Stimulated activated naive B cell treated with anti-CD40 and anti-IgM and Interleukin-4, amounts not matched to agents 10 μg/mL and 1 μg/mL and 100 μg/mL, for 72 hours (primary cell): Measurements from ENCODE around the gene PRR22.
A peak's percentile ranks its signal among the peaks of the same experiment; 100 is the strongest.
"Not testable (repeated sequence)": the region's sequence is repeated elsewhere in the genome, so short reads cannot be mapped to it uniquely, and the experiment has no call there.

ENCODE experiments used
- ATAC-seq, 2 donors: fragments of 150-1000 bp; cut with Tn5 transposase; replicated peaks; 2 replicates each; pipeline ENCODE4 v1.10.0; 2021; ENCODE audit warnings: moderate library complexity in 1 of 2
- DNase-seq: peaks from one replicate; pipeline ENCODE4 v3.0.0; 2021
- H3K27ac Mint-ChIP-seq: one replicate; pipeline ENCODE4 v1.8.0; 2022; ENCODE audit warnings: mild to moderate bottlenecking, mixed read lengths
- H3K27me3 Mint-ChIP-seq, 2 donors: one replicate each; pipeline ENCODE4 v1.8.0; 2022; ENCODE audit warnings: mixed read lengths in 2 of 2
- H3K36me3 Mint-ChIP-seq, 2 donors: one replicate each; pipeline ENCODE4 v1.8.0; 2022; ENCODE audit warnings: mixed read lengths in 2 of 2, mild to moderate bottlenecking in 1 of 2
- H3K4me1 Mint-ChIP-seq, 2 donors: one replicate each; pipeline ENCODE4 v1.8.0; 2022; ENCODE audit warnings: mixed read lengths in 2 of 2, mild to moderate bottlenecking in 1 of 2
- H3K4me3 Mint-ChIP-seq, 2 donors: one replicate each; pipeline ENCODE4 v1.8.0; 2022; ENCODE audit warnings: mild to moderate bottlenecking in 2 of 2, mixed read lengths in 2 of 2, moderate library complexity in 1 of 2
- H3K9me3 Mint-ChIP-seq, 2 donors: one replicate each; pipeline ENCODE4 v1.8.0; 2022; ENCODE audit warnings: mixed read lengths in 2 of 2, mild to moderate bottlenecking in 1 of 2

Gene PRR22

GRCh38 chr19:5790559-5791520 lies 6.3 kb upstream of the PRR22 start, which contains the start of gene DUS3L:
Gene DUS3L (minus strand): TSS chr19:5791163. CDS start chr19:5791141, 22 bp downstream.
- ATAC-seq (peak; percentile 96 to 97), DNase-seq (peak; percentile 95)
- peak within 1 kb of the TSS; percentile 100 for H3K27ac Mint-ChIP-seq
- peaks cover 18 to 24% of the 10 kb centered on the region in 2 donors for H3K4me1 Mint-ChIP-seq
- H3K9me3 Mint-ChIP-seq, result peaks cover 0 to 5% of the 10 kb centered on the region in 2 donors
- H3K27me3 Mint-ChIP-seq, result peaks cover 0 to 6% of the 10 kb centered on the region in 2 donors
- H3K36me3 Mint-ChIP-seq, result peaks cover 32 to 38% of the 10 kb centered on the region in 2 donors
- H3K4me3 Mint-ChIP-seq, result peak within 1 kb of the TSS; percentile 93 to 98

DNA sequence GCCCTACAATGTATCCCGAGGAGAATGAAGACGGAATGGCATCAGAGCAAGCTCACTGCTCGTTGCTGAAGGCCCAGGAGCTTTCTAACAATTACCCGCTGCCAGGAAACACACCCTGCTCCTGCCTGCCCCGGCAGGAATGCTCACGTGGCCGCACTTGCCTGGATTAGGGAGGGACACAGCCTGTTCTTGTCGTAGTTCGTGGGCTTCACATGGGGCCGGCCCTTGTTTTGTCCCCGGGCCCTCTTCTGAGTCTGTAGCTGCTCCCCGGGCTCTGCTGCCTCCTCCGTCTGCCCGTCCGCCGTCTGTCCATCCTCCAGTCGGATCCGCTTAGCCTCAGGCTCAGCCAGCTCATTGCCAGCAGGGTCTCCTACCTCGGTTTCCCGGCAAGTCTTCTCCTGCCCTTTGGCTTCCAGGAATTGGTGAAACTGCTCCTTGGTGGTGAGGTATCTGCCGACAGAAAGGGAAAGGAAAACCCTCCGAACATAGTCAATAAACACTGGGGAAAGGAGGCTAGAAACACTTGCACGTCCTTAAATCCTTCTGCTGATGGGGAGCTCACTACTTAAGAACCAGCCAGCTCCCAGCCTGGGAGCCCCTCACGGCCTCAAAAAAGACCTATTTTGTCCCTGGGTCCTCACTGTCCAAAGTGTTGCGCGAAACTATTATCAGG lies 5.5 kb upstream of the PRR22 start:
- no peak for ATAC-seq
- H3K9me3 Mint-ChIP-seq, result peaks cover 0 to 5% of the 10 kb centered on the region in 2 donors

DNA sequence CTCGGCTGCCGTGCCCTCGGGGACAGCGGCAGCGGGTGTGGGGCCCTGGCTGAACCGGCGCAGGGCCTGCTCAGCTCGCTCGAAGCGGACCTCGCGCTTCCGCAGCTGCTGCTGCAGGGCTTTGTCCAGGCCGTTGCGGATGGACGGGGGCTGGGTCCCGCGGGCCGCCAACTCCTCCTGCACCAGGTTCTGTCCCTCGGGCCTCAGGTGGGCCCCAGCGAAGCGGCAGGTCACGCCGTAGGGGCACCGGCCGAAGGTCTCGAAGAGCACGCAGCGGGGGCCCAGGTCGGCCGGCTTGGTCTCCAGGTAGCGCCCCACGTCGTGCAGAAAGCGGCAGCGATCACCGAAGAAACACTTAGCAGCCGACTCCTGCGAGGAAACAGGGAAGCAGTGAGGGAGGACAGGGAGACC lies 4.8 kb upstream of the PRR22 start:
- Mint-ChIP-seq H3K4me1 (peaks cover 18 to 24% of the 10 kb centered on the region in 2 donors), H3K27ac (no peak overlapping the region), H3K36me3 (peaks cover 32 to 45% of the 10 kb centered on the region in 2 donors), H3K9me3 (peaks cover 0 to 5% of the 10 kb centered on the region in 2 donors), H3K27me3 (peaks cover 0 to 6% of the 10 kb centered on the region in 2 donors), H3K4me3 (peak overlapping the region; percentile 57 to 93)
- ATAC-seq, result no peak
- no peak for DNase-seq

More for the DNA sequence above, 5.5 kb upstream of the PRR22 start:
- Mint-ChIP-seq H3K4me1 (peaks cover 18 to 24% of the 10 kb centered on the region in 2 donors), H3K36me3 (peaks cover 32 to 41% of the 10 kb centered on the region in 2 donors), H3K27me3 (peaks cover 0 to 6% of the 10 kb centered on the region in 2 donors), H3K4me3 (peak overlapping the region; percentile 93 to 98), H3K27ac (peak overlapping the region; percentile 100)
- DNase-seq, result no peak

GRCh38 chr19:5788422-5788821 lies 3.9 kb upstream of the PRR22 start:
- ATAC-seq, result no peak
- H3K36me3 Mint-ChIP-seq, result peaks cover 36 to 54% of the 10 kb centered on the region in 2 donors
- peaks cover 16 to 24% of the 10 kb centered on the region in 2 donors for H3K4me1 Mint-ChIP-seq
- peaks cover 0 to 6% of the 10 kb centered on the region in 2 donors for H3K27me3 Mint-ChIP-seq
- DNase-seq, result no peak
- no peak overlapping the region for H3K4me3 Mint-ChIP-seq
- no peak overlapping the region for H3K27ac Mint-ChIP-seq
- H3K9me3 Mint-ChIP-seq, result peaks cover 0 to 5% of the 10 kb centered on the region in 2 donors

DNA sequence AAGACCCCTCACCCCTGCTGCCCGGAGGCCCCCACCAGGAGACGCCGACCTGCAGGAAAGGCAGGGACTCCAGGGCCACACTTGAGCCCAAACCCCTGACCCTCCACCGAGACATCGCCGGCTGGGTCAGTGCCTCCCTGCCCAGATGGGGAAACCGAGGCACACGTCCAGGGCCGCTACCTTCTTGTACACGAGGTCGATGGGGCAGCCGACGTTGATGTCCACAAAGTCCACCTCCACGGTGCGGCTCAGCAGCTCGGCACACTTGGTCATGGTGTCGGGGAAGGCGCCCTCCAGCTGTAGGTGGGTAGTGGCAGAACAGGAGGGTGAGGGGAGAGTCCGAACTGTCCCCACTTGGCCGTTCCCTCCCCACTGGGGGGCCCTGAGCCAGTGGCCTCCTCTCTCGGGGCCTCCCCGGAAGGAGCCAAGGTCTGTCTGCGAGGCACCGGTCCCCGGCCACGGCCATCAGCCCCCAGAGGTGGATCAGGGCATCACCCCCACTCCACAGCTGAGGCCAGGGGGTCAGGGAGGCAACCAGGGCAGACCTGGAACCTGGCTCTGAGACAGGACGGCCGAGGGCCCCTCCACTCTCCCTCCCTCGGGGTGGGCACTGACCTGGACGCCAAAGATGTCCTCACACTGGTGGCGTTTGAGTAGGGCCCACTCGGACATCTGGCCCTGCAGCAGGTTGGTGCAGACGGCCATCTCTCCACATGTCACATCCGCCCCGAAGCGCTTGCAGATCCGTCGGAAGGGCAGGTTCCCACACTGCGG lies 3.0 kb upstream of the PRR22 start:
- Mint-ChIP-seq H3K4me3 (no peak overlapping the region), H3K4me1 (peaks cover 16 to 24% of the 10 kb centered on the region in 2 donors), H3K27ac (peak overlapping the region; percentile 39), H3K27me3 (no peaks in the 10 kb centered on the region), H3K36me3 (peaks cover 38 to 59% of the 10 kb centered on the region in 2 donors), H3K9me3 (peaks cover 0 to 5% of the 10 kb centered on the region in 2 donors)
- ATAC-seq (no peak), DNase-seq (no peak)

DNA sequence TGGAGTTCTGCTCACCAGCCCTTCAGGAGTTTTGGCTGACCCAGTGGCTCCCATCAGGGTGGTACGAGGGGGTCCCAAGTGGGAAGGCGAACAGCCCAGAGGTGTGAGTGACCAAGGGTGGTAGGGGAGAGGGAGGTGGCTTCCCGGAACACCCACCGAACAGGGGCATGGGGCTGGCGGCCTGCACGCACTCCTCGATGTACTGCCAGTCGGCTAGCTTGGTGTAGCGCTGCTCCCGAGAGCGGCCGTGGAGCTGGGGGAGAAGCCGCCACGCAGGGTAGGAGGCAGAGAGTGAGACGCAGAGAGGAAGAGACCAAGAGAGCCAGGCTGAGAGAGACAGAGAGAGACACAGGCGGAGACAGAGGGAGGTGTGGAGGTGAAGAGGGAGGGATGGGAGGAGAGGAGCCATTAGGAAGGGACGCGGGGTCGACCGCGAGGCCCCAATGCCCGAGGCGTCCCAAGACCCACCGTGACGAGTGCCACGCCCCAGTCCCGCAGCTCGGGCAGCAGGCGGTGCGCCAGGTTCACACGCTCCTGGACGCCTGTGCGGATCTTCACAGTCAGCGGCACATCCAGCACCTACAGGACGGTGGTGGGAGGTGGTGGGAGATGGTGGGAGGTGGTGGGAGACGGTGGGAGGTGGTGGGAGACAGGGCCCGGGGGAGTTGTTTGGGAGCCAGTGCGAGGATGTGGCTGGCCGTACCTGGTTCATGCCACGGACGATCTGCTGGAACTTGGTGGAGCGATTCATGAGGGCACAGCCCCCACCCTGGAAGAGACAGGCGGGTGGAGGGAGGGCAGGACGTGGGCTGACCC lies 2.3 kb upstream of the PRR22 start:
- Mint-ChIP-seq H3K4me1 (peaks cover 16 to 24% of the 10 kb centered on the region in 2 donors), H3K27me3 (no peaks in the 10 kb centered on the region), H3K27ac (no peak overlapping the region), H3K36me3 (peaks cover 38 to 59% of the 10 kb centered on the region in 2 donors), H3K4me3 (no peak overlapping the region), H3K9me3 (peaks cover 0 to 5% of the 10 kb centered on the region in 2 donors)
- ATAC-seq (no peak), DNase-seq (no peak)

GRCh38 chr19:5785423-5785822 lies 877 bp upstream of the PRR22 start:
- no peak overlapping the region for H3K4me3 Mint-ChIP-seq
- H3K27me3 Mint-ChIP-seq, result no peaks in the 10 kb centered on the region
- DNase-seq (no peak), ATAC-seq (no peak)
- H3K4me1 Mint-ChIP-seq, result peaks cover 12 to 23% of the 10 kb centered on the region in 2 donors
- peaks cover 33 to 52% of the 10 kb centered on the region in 2 donors for H3K36me3 Mint-ChIP-seq
- no peak overlapping the region for H3K27ac Mint-ChIP-seq
- H3K9me3 Mint-ChIP-seq, result peaks cover 0 to 4% of the 10 kb centered on the region in 2 donors

DNA sequence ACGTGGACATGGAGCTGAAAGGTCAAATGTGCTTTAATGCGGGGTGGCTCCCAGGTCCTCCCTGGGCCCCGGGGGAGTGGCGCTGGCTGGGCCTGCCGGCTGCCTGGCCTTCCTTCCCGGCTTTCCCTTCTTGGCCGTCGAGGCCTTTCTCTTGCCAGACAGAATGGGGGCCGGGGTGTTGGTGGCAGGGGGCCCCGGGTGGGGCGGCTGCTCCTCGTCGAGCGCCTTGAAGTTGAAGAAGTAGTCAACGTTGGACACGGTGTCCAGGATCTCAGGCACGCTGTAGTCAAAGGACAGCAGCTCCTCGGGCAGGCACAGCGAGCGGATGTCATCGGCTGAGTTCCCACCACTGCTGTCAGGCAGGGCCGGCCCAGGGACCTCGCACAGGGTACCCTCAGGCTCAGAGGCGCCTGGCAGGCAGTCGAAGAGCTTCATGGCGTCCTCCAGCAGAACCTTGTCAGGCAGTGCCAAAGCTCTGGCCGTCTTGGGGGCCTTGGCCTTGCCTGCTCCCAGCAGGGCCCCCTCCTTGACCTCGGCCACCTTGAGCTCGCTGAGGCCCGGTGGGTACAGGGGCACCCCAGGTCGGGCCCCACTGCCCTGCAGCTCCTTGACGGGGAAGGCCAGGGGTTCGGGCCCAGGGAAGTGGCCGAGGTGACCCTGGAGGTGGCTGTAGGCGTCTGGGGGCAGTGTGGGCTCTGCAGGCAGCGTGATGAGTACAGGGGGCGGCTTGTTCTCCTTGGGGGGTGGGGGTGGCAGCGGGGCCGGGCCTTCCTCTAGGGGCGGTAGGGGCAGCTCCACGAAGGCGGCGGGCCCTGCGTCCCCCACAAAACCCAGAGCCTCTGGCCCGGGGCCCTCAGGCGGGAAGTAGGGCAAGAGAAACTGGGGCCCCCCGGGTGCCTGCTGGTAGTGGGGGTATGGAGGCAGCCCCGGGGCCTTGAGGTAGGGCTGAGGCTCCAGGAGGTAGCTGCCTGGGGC lies 1.3 kb downstream of the PRR22 start:
- Mint-ChIP-seq H3K27ac (no peak overlapping the region), H3K4me1 (peaks cover 5% of the 10 kb centered on the region in 2 donors), H3K9me3 (no peaks in the 10 kb centered on the region), H3K27me3 (no peaks in the 10 kb centered on the region), H3K4me3 (no peak overlapping the region), H3K36me3 (peaks cover 21 to 38% of the 10 kb centered on the region in 2 donors)
- DNase-seq, result no peak
- no peak for ATAC-seq

DNA sequence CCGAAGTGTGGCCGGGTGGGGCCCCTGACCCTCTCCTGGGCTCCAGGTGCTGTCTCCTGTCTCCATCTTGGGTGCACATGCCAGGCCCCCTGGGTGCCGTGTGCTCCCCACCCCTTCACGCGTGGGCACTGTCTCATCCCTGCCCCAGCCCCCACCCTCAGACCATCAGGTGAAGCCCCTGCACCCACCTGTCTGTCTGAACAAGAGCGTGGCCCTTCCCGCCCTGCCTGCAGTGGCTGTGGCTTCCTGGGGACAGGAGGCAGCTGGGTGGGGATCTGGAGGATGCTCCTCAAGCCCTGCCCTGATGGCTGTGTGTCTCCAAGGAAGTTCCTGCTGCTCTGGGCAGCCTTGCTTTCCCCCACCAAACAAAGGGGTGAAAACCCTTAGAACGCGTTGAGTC lies 2.2 kb downstream of the PRR22 start:
- DNase-seq (no peak), ATAC-seq (no peak)
- Mint-ChIP-seq H3K27ac (no peak overlapping the region), H3K27me3 (no peaks in the 10 kb centered on the region), H3K4me3 (no peak overlapping the region), H3K9me3 (no peaks in the 10 kb centered on the region), H3K4me1 (peaks cover 0 to 2% of the 10 kb centered on the region in 2 donors), H3K36me3 (peaks cover 16 to 33% of the 10 kb centered on the region in 2 donors)

GRCh38 chr19:5780916-5781315 lies 3.6 kb downstream of the PRR22 start:
- H3K9me3 Mint-ChIP-seq, H3K4me1 Mint-ChIP-seq, H3K27me3 Mint-ChIP-seq, H3K4me3 Mint-ChIP-seq, H3K27ac Mint-ChIP-seq, ATAC-seq, DNase-seq: not testable (repeated sequence)
- H3K36me3 Mint-ChIP-seq, result peaks cover 7 to 22% of the 10 kb centered on the region in 2 donors

DNA sequence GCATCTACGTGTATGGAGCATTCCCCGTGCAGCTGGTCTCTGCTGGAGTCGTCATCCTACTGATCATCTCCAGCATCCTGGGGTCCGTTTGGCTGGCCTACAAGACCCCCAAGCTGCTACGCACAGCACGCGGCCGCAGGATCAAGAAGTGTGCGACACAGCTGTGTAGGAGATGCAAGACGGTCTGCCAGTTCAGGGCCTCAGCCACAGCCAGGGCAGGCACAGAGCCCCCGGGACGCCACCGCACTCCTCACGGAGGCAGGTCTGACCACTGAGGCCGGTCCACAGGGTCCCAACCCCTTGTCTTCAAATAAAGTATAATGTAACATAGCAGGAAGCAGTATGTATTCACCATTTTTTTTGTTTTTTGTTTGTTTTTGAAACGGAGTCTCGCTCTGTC lies 6.1 kb downstream of the PRR22 start:
- Mint-ChIP-seq H3K27ac (no peak overlapping the region), H3K27me3 (peaks cover 0 to 8% of the 10 kb centered on the region in 2 donors), H3K36me3 (peaks cover 2 to 5% of the 10 kb centered on the region in 2 donors), H3K4me3 (no peak overlapping the region), H3K9me3 (no peaks in the 10 kb centered on the region), H3K4me1 (no peaks in the 10 kb centered on the region)
- ATAC-seq (no peak), DNase-seq (no peak)

- ATAC-seq (no peak), DNase-seq (no peak)
- H3K4me3 Mint-ChIP-seq, result no peak overlapping the region
- H3K36me3 Mint-ChIP-seq, result no peaks in the 10 kb centered on the region
- peaks cover 6 to 17% of the 10 kb centered on the region in 2 donors for H3K27me3 Mint-ChIP-seq
- H3K9me3 Mint-ChIP-seq, result no peaks in the 10 kb centered on the region
- H3K27ac Mint-ChIP-seq, result no peak overlapping the region
- peaks cover 0 to 2% of the 10 kb centered on the region in 2 donors for H3K4me1 Mint-ChIP-seq
These were observed 8.8 kb downstream of the PRR22 start for GRCh38 chr19:5775668-5776309.
